ENCODE results near the gene UBTF.
A peak's percentile ranks its signal among the peaks of the same experiment; 100 is the strongest.

Gene UBTF

DNA sequence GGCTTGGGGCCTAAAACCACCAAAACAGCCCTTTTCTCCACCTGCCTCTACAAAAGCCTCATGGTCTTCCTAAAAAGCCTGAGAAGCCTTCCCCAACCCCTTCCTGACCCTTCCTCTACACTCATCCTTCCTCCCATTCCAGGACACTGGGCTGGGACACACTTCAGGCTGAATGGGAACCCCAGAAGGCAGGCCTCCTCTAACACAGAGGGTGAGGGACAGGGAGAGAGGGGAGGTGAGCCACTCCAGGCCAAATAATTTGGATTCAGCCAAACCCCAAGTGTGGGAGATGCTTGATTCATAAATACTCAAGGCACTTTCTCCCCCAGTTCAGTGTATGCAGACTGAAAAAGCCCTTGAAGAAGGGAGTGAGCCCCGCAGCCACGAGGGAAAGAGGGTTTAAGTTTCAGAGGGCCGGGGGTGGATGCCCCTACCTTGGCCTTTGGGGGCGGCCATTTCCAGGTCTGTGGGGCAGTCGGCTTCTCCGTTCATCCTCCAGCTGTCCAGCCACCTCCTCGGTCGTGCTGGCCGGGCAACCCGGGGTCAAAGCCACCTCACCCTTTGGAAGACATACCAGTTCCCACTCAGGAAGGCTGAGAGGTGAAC, 1.6 kb downstream of the UBTF start:
- Mint-ChIP-seq H3K27ac (ENCODE audit: low read depth) (peak overlapping the region; percentile 78), H3K36me3 (ENCODE audit: insufficient read depth) (peaks cover 60% of the 10 kb centered on the region), H3K4me1 (peaks cover 65% of the 10 kb centered on the region), H3K4me3 (peak overlapping the region; percentile 64), H3K9me3 (no peaks in the 10 kb centered on the region), H3K27me3 (no peaks in the 10 kb centered on the region)
- no peak for DNase-seq (ENCODE audit: low spot score in 2 of 2)
- no peak for ATAC-seq (replicated peaks; ENCODE audit: extremely low read depth, poor library complexity, severe bottlenecking)

GRCh38 chr17:44216694-44217093, 2.8 kb downstream of the UBTF start:
- Mint-ChIP-seq H3K4me1 (peaks cover 54% of the 10 kb centered on the region), H3K36me3 (ENCODE audit: insufficient read depth) (peaks cover 58% of the 10 kb centered on the region), H3K27me3 (no peaks in the 10 kb centered on the region), H3K27ac (ENCODE audit: low read depth) (peak overlapping the region; percentile 13), H3K9me3 (no peaks in the 10 kb centered on the region), H3K4me3 (peak overlapping the region; percentile 64)
- ATAC-seq (replicated peaks; ENCODE audit: extremely low read depth, poor library complexity, severe bottlenecking), result no peak
- no peak for DNase-seq (ENCODE audit: low spot score in 2 of 2)

DNA sequence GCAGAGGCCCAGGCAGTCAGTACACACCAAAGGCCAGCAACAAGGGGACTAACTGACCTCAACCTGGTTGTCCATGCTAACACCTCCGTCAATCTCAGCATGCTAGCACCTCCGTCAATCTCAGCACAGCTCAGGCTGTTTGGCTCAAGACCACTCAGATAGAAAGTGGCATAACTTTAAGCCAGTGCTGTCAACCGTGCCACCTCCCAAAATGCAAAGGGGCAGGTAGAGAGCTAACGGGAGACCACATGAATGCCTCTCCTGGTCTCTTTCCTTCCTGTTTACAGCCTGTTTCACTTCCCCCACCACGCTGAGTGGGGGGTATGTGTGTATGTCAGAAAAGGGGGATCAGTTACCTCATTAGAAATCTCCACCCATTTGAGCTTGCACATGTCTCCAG, 3.3 kb downstream of the UBTF start:
- Mint-ChIP-seq H3K36me3 (ENCODE audit: insufficient read depth) (peaks cover 59% of the 10 kb centered on the region), H3K27me3 (no peaks in the 10 kb centered on the region), H3K27ac (ENCODE audit: low read depth) (peak overlapping the region; percentile 13), H3K4me1 (peaks cover 48% of the 10 kb centered on the region), H3K4me3 (peak overlapping the region; percentile 64), H3K9me3 (no peaks in the 10 kb centered on the region)
- no peak for DNase-seq (ENCODE audit: low spot score in 2 of 2)
- no peak for ATAC-seq (replicated peaks; ENCODE audit: extremely low read depth, poor library complexity, severe bottlenecking)

DNA sequence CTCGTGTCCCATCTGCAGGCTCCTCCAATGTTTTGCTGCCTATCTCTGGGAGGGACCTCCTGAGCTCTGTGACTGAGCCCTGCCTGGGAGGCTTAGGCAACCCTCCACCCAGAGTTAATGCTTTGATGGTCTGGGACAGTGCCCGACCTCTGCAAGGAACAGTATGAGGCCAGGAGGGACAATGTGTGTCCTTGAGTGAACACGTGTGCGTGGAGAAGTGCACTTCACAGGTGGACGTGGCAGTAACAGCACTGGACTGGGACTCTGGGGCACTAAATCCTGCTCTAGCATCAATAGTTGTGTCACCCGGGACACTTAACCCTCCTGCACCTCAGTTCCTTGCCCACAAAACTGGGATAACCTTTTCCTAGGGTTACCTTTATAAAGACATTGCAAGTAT, 4.6 kb downstream of the UBTF start:
- no peak for DNase-seq (ENCODE audit: low spot score in 2 of 2)
- H3K36me3 Mint-ChIP-seq (ENCODE audit: insufficient read depth), result peaks cover 56% of the 10 kb centered on the region

DNA sequence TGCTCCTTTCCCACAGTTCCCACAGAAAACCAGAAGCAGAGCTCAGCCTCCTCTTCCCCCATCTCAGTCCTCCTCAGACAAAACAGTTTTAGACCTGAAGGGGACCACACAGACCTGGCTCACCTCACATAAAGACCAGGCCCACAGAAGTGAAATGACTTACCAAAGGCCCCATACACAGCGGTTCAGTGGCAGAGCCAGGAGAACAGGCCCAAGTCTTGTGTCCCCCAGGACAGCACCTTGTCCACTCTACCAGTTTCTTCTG, 5.3 kb downstream of the UBTF start:
- Mint-ChIP-seq H3K4me1 (peaks cover 54% of the 10 kb centered on the region), H3K27me3 (no peaks in the 10 kb centered on the region), H3K36me3 (ENCODE audit: insufficient read depth) (peaks cover 59% of the 10 kb centered on the region), H3K27ac (ENCODE audit: low read depth) (peak overlapping the region; percentile 88), H3K9me3 (no peaks in the 10 kb centered on the region), H3K4me3 (peak overlapping the region; percentile 2)
- DNase-seq (ENCODE audit: low spot score in 2 of 2) (no peak), ATAC-seq (replicated peaks; ENCODE audit: extremely low read depth, poor library complexity, severe bottlenecking) (no peak)

More for the DNA sequence above, 4.6 kb downstream of the UBTF start:
- H3K4me1 Mint-ChIP-seq, result peaks cover 52% of the 10 kb centered on the region
- H3K9me3 Mint-ChIP-seq, result no peaks in the 10 kb centered on the region
- H3K27me3 Mint-ChIP-seq, result no peaks in the 10 kb centered on the region
- no peak for ATAC-seq (replicated peaks; ENCODE audit: extremely low read depth, poor library complexity, severe bottlenecking)
- H3K4me3 Mint-ChIP-seq, result peak overlapping the region; percentile 4
- no peak overlapping the region for H3K27ac Mint-ChIP-seq (ENCODE audit: low read depth)

GRCh38 chr17:44213403-44214229, 5.9 kb downstream of the UBTF start:
- peak overlapping the region; percentile 2 for H3K4me3 Mint-ChIP-seq
- no peaks in the 10 kb centered on the region for H3K27me3 Mint-ChIP-seq
- ATAC-seq (replicated peaks; ENCODE audit: extremely low read depth, poor library complexity, severe bottlenecking) (no peak), DNase-seq (ENCODE audit: low spot score in 2 of 2) (no peak)
- H3K9me3 Mint-ChIP-seq, result no peaks in the 10 kb centered on the region
- peak overlapping the region; percentile 88 for H3K27ac Mint-ChIP-seq (ENCODE audit: low read depth)
- H3K4me1 Mint-ChIP-seq, result peaks cover 55% of the 10 kb centered on the region
- peaks cover 63% of the 10 kb centered on the region for H3K36me3 Mint-ChIP-seq (ENCODE audit: insufficient read depth)

DNA sequence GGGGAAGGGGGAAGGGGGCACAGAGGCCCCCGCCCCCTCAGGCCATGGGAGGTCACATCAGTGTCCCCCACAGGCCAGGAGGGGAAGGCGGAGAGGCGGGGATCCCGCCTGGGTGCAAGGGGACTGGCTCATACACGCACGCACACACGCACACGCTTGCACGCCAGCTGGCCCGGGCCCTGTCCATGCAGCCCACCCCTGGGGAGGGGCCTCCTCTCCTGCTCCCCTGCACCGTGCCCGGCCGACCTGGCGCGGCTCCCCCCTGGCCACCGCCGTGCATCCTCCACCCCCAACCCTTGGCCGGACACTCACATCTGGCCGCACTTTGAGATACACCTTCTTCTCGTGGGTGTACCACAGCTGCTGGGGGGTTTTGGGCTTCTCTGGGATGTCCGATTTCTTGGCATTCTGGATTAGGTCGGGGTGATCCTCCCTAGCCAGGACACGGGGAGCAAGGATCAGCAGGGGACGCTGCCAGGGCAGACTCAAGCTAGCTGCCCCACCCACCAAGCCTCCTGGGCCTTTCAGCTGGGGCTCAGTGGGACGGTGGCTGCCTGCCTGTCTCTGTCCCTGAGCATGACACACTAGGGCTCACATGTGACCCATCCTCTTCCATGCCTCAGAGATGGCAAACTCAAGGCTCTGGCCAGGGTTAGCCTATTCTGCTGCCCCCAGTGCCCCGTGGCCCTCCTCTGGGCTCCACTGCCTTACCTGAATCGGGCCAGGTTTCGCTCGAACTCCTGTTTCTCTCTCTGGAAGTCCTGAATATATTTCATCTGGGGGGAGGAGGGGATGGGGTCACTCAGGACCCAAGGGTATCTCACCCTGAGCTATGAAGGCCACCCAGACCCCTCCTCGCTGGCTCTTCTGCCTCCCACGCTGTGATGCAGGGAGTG, 6.7 kb downstream of the UBTF start:
- DNase-seq (ENCODE audit: low spot score in 2 of 2) (no peak), ATAC-seq (replicated peaks; ENCODE audit: extremely low read depth, poor library complexity, severe bottlenecking) (no peak)
- Mint-ChIP-seq H3K4me1 (peaks cover 56% of the 10 kb centered on the region), H3K36me3 (ENCODE audit: insufficient read depth) (peaks cover 66% of the 10 kb centered on the region), H3K27me3 (no peaks in the 10 kb centered on the region), H3K27ac (ENCODE audit: low read depth) (peak overlapping the region; percentile 88), H3K4me3 (no peak overlapping the region), H3K9me3 (no peaks in the 10 kb centered on the region)

GRCh38 chr17:44211281-44212265, 7.9 kb downstream of the UBTF start:
- DNase-seq (ENCODE audit: low spot score in 2 of 2) (no peak), ATAC-seq (replicated peaks; ENCODE audit: extremely low read depth, poor library complexity, severe bottlenecking) (no peak)
- peaks cover 44% of the 10 kb centered on the region for H3K4me1 Mint-ChIP-seq
- no peaks in the 10 kb centered on the region for H3K9me3 Mint-ChIP-seq
- H3K4me3 Mint-ChIP-seq, result peak overlapping the region; percentile 36
- no peaks in the 10 kb centered on the region for H3K27me3 Mint-ChIP-seq
- peaks cover 63% of the 10 kb centered on the region for H3K36me3 Mint-ChIP-seq (ENCODE audit: insufficient read depth)
- no peak overlapping the region for H3K27ac Mint-ChIP-seq (ENCODE audit: low read depth)

- Mint-ChIP-seq H3K9me3 (no peaks in the 10 kb centered on the region), H3K27me3 (no peaks in the 10 kb centered on the region), H3K4me3 (peak overlapping the region; percentile 62), H3K4me1 (peaks cover 34% of the 10 kb centered on the region), H3K36me3 (ENCODE audit: insufficient read depth) (peaks cover 55% of the 10 kb centered on the region), H3K27ac (ENCODE audit: low read depth) (peak overlapping the region; percentile 84)
- peak; percentile 99 for ATAC-seq (replicated peaks; ENCODE audit: extremely low read depth, poor library complexity, severe bottlenecking)
- peak; percentile 91 to 92 for DNase-seq (ENCODE audit: low spot score in 2 of 2)
Observed at GRCh38 chr17:44210342-44211192, 8.9 kb downstream of the UBTF start.

GRCh38 chr17:44209786-44210341, 9.6 kb downstream of the UBTF start:
- no peak for ATAC-seq (replicated peaks; ENCODE audit: extremely low read depth, poor library complexity, severe bottlenecking)
- peak overlapping the region; percentile 84 for H3K27ac Mint-ChIP-seq (ENCODE audit: low read depth)
- H3K4me1 Mint-ChIP-seq, result peaks cover 27% of the 10 kb centered on the region
- no peaks in the 10 kb centered on the region for H3K27me3 Mint-ChIP-seq
- no peak for DNase-seq (ENCODE audit: low spot score in 2 of 2)
- no peaks in the 10 kb centered on the region for H3K9me3 Mint-ChIP-seq
- peaks cover 52% of the 10 kb centered on the region for H3K36me3 Mint-ChIP-seq (ENCODE audit: insufficient read depth)
- peak overlapping the region; percentile 62 for H3K4me3 Mint-ChIP-seq

DNA sequence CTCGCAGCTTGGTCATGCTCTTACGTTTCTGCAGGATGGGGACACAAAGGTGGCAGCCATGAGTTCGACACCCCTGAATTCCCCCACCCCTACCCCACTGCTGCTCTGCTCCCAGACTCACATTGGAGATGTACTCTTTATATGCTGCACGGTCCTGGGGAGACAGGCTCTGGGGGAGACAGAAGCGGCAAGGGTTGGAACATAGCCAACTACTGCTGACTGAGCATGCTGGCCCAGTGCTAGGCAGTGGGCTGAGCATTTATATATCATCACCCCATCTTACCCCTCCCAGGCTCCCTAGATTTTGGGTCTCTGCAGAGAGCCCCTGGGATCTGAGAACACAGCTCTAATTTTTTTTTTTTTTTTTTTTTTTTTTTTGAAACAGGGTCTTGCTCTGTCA, 11.7 kb downstream of the UBTF start:
- H3K36me3 Mint-ChIP-seq (ENCODE audit: insufficient read depth), result peaks cover 40% of the 10 kb centered on the region
- H3K9me3 Mint-ChIP-seq, result no peaks in the 10 kb centered on the region
- DNase-seq (ENCODE audit: low spot score in 2 of 2) (no peak), ATAC-seq (replicated peaks; ENCODE audit: extremely low read depth, poor library complexity, severe bottlenecking) (no peak)
- H3K27me3 Mint-ChIP-seq, result no peaks in the 10 kb centered on the region
- no peak overlapping the region for H3K27ac Mint-ChIP-seq (ENCODE audit: low read depth)
- H3K4me3 Mint-ChIP-seq, result no peak overlapping the region
- peaks cover 25% of the 10 kb centered on the region for H3K4me1 Mint-ChIP-seq

Measured in central memory CD8-positive, alpha-beta T cell (primary cell).